ENCODE results near the gene KCNAB1. TPM values are rescaled to one million over a fixed set of nuclear protein-coding genes. Genes with fewer than 3 reads are reported as not detected.

KCNAB1 gene
- total RNA-seq, 1 experiment from 2014 or later = not detected

DNA sequence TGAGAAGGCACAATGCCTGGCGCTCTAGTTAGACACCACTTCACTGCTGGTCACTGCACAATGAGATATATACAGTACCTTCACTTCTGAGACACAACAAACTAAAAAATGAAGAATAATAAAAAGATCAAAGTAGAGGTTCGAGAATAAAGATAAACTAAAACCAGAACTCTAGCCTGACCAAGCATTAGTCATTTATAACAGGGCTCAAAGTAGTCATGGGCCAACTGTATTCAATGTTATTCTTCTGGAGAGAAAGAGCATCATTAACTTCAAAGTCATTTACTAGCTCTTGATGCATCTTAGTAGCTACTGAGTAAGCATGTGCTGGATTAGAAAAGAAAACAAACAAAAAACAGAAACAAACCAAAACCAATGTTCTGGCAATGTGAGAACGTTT, 289.3 kb downstream of the KCNAB1 start:
- DNase-seq (ENCODE audit: low read depth, low spot score) (no peak), ATAC-seq (no peak)
- H3K36me3 ChIP-seq (ENCODE audit: control insufficient read depth in 1 of 2, insufficient read depth in 2 of 2, low read length in 2 of 2) = no peaks in the 10 kb centered on the region
- no peaks in the 10 kb centered on the region for H3K9me2 ChIP-seq (ENCODE audit: insufficient read depth)
- H3K4me1 ChIP-seq (ENCODE audit: control insufficient read depth in 1 of 2, insufficient read depth in 2 of 2, low read length in 2 of 2) = no peaks in the 10 kb centered on the region
- no peak for TF ChIP-seq EZH2 (IDR thresholded peaks at IDR 0.05)
- no peak for TF ChIP-seq CEBPB (IDR thresholded peaks at IDR 0.05; ENCODE audit: low read depth)
- no peak for TF ChIP-seq ZBTB33 (IDR thresholded peaks at IDR 0.05; ENCODE audit: extremely low read depth, insufficient replicate concordance, low read length)
- TF ChIP-seq EGR1 (IDR thresholded peaks at IDR 0.05; ENCODE audit: low read depth) = no peak
- no peak for TF ChIP-seq EZH2phosphoT487 (IDR thresholded peaks at IDR 0.05; ENCODE audit: borderline replicate concordance)
- TF ChIP-seq ELF1 (IDR thresholded peaks at IDR 0.05; ENCODE audit: borderline replicate concordance, low read depth) = no peak
- TF ChIP-seq, protein P1, sequence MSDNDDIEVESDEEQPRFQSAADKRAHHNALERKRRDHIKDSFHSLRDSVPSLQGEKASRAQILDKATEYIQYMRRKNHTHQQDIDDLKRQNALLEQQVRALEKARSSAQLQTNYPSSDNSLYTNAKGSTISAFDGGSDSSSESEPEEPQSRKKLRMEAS (IDR thresholded peaks at IDR 0.05) = no peak
- TF ChIP-seq POLR2AphosphoS5 (IDR thresholded peaks at IDR 0.05; ENCODE audit: low read depth, low read length) = no peak
- no peak for TF ChIP-seq CBX3 (IDR thresholded peaks at IDR 0.05; ENCODE audit: low read depth)
- TF ChIP-seq REST (IDR thresholded peaks at IDR 0.05; ENCODE audit: low read depth) = no peak
- TF ChIP-seq SRF (IDR thresholded peaks at IDR 0.05; ENCODE audit: low read depth) = no peak
- TF ChIP-seq RAD21 (IDR thresholded peaks at IDR 0.05; ENCODE audit: low read depth) = no peak
- TF ChIP-seq TCF7L2 (IDR thresholded peaks at IDR 0.05; ENCODE audit: borderline replicate concordance, extremely low read depth, insufficient read depth, insufficient read length) = no peak
- no peak for TF ChIP-seq ZFX (IDR thresholded peaks at IDR 0.05)
- TF ChIP-seq ZNF274 (IDR thresholded peaks at IDR 0.05; ENCODE audit: low read depth, low read length) = no peak
- TF ChIP-seq POLR2A (IDR thresholded peaks at IDR 0.05; ENCODE audit: borderline replicate concordance, extremely low read depth, insufficient read depth, insufficient read length) = no peak
- ChIA-PET POLR2A (no interaction called here), RAD21 (ENCODE audit: low non-redundant PET in 1 of 2, low total read pairs in 2 of 2, uncharacterized antibody in 2 of 2, unreplicated experiment in 2 of 2) (no interaction called here), CTCF (no interaction called here)
- H3K4me2 ChIP-seq (ENCODE audit: low read length) = no peak overlapping the region
- H3K27ac ChIP-seq (ENCODE audit: low read depth, low read length) = no peak overlapping the region
- no peak overlapping the region for H2AFZ ChIP-seq (ENCODE audit: low read depth, low read length, poor library complexity, severe bottlenecking)
- intact Hi-C loops (cut with micrococcal nuclease) = no loop called here
- H3K27me3 ChIP-seq (ENCODE audit: insufficient read depth, low read length) = 0 out of 2 replicates have a peak, but pooled peaks cover 3% of the 10 kb centered on the region
- no peak overlapping the region for H3K4me3 ChIP-seq (replicated peaks in 1 of 2; ENCODE audit: low read depth in 1 of 2, low read length in 2 of 2)
- no TSS peak for BruUV-seq (replicated peaks)
- H3K79me2 ChIP-seq (ENCODE audit: insufficient read depth, low read length) = no peaks in the 10 kb centered on the region
- no peaks in the 10 kb centered on the region for H4K20me1 ChIP-seq (ENCODE audit: insufficient read depth)
- no peak overlapping the region for H3K9ac ChIP-seq (ENCODE audit: low read length)
- H3K9me3 ChIP-seq (ENCODE audit: control insufficient read depth in 1 of 2, insufficient read depth in 1 of 2, low read depth in 1 of 2, low read length in 2 of 2) = no peaks in the 10 kb centered on the region

Data from HCT116 (cell line).